H1 (cell line): ENCODE results near the gene RERE. TPM values are rescaled to one million over a fixed set of nuclear protein-coding genes. Genes with fewer than 3 reads are reported as not detected.

Source experiments
- CTCF ChIA-PET: fragments of 300-600 bp; sonication (Branson Sonifier 250); formaldehyde crosslinking; loops from one replicate; lab custom pipeline; 2021; ENCODE audit not compliant: partially characterized antibody; lab: Charles Lee
- POLR2A ChIA-PET: fragments of 300-600 bp; sonication (Branson Sonifier 250); formaldehyde crosslinking; loops from one replicate; lab custom pipeline; 2021; ENCODE audit warnings: inconsistent platforms; ENCODE audit not compliant: partially characterized antibody; lab: Charles Lee
- DNase-seq, 2 experiments: peaks; one replicate each; pipeline versions ENCODE4 v3.0.0 to v3.0.0-alpha.2; 2010 to 2022; ENCODE audit warnings: low spot score in 2 of 2, low read depth in 1 of 2, mixed read lengths in 1 of 2
- FAIRE-seq: peaks from 2 replicates; lab custom pipeline; 2011; peaks lifted over from hg19 to GRCh38; lab: Jason Lieb, UNC
- H2AFZ ChIP-seq: 2 replicates; pipeline ENCODE4 v1.8.1; 2012; ENCODE audit warnings: low read length, inconsistent platforms
- H2AK5ac ChIP-seq: 2 replicates; pipeline ENCODE4 v1.6.1; 2013; ENCODE audit warnings: low read depth, low read length
- H2BK120ac ChIP-seq: replicated peaks from 2 replicates; pipeline ENCODE3; 2013; ENCODE audit warnings: low read depth, low read length, inconsistent platforms
- H2BK12ac ChIP-seq: 2 replicates; pipeline ENCODE4 v1.6.1; 2013; ENCODE audit warnings: low read depth, low read length
- H2BK15ac ChIP-seq: 2 replicates; pipeline ENCODE4 v1.6.1; 2013; ENCODE audit warnings: low read length
- H2BK20ac ChIP-seq: 2 replicates; pipeline ENCODE4 v1.6.1; 2013; ENCODE audit warnings: low read length
- H2BK5ac ChIP-seq: 2 replicates; pipeline ENCODE4 v1.6.1; 2013; ENCODE audit warnings: low read depth, low read length
- H3K14ac ChIP-seq: 2 replicates; pipeline ENCODE4 v1.6.1; 2013; ENCODE audit warnings: inconsistent platforms; ENCODE audit not compliant: insufficient read length
- H3K18ac ChIP-seq: 2 replicates; pipeline ENCODE4 v1.6.1; 2013; ENCODE audit warnings: low read length; ENCODE audit errors: extremely low read depth
- H3K23ac ChIP-seq: 2 replicates; pipeline ENCODE4 v1.6.1; 2013; ENCODE audit warnings: inconsistent platforms; ENCODE audit not compliant: insufficient read length
- H3K23me2 ChIP-seq: 2 replicates; pipeline ENCODE4 v1.6.1; 2013; ENCODE audit warnings: low read depth, low read length
- H3K27ac ChIP-seq: 2 replicates; pipeline ENCODE4 v1.6.1; 2011; ENCODE audit warnings: low read depth, low read length, inconsistent platforms
- H3K27me3 ChIP-seq, 4 experiments: replicated peaks in 1 of 4; 1 replicate in 1 of 4; 2 replicates in 3 of 4; pipeline versions ENCODE4 v1.6.1 to v1.8.1; 2011 to 2013; ENCODE audit warnings: low read length in 3 of 4, mild to moderate bottlenecking in 3 of 4, inconsistent platforms in 2 of 4, mixed read lengths in 2 of 4, moderate library complexity in 1 of 4; ENCODE audit not compliant: control insufficient read depth in 3 of 4, insufficient read depth in 3 of 4; ENCODE audit errors: extremely low read depth in 1 of 4
- H3K36me3 ChIP-seq, 4 experiments: 2 replicates each; pipeline versions ENCODE4 v1.6.1 to v1.8.1; 2011 to 2013; ENCODE audit warnings: mild to moderate bottlenecking in 4 of 4, low read length in 3 of 4, moderate library complexity in 2 of 4, control low read depth in 1 of 4, inconsistent platforms in 1 of 4; ENCODE audit not compliant: insufficient read depth in 4 of 4, control insufficient read depth in 2 of 4
- H3K4ac ChIP-seq: replicated peaks from 2 replicates; pipeline ENCODE3; 2013; ENCODE audit warnings: low read length, low read depth, mixed read lengths, inconsistent platforms; ENCODE audit not compliant: insufficient read length
- H3K4me1 ChIP-seq, 4 experiments: replicated peaks in 1 of 4; 1 replicate in 1 of 4; 2 replicates in 3 of 4; pipeline versions ENCODE4 v1.6.1 to v1.8.1; 2011 to 2013; ENCODE audit warnings: low read length in 3 of 4, inconsistent platforms in 2 of 4, mixed read lengths in 1 of 4; ENCODE audit not compliant: insufficient read depth in 4 of 4, control insufficient read depth in 3 of 4
- H3K4me2 ChIP-seq, 2 experiments: 2 replicates each; pipeline versions ENCODE4 v1.6.1 to v1.8.1; 2011 to 2013; ENCODE audit warnings: low read depth in 2 of 2, low read length in 2 of 2, control low read depth in 1 of 2, inconsistent platforms in 1 of 2, mild to moderate bottlenecking in 1 of 2; ENCODE audit not compliant: insufficient read depth in 1 of 2
- H3K4me3 ChIP-seq, 4 experiments: fragments of 200-600, 300-600 bp in 1 of 4; sonication (generic), shearing (Covaris generic), sonication (Bioruptor Twin) in 1 of 4; 2 replicates each; pipeline versions ENCODE4 v1.5.1 to v1.8.1; 2011 to 2016; ENCODE audit warnings: low read length in 4 of 4, low read depth in 3 of 4, control low read depth in 2 of 4, inconsistent platforms in 2 of 4, mild to moderate bottlenecking in 2 of 4, mixed read lengths in 1 of 4, moderate library complexity in 1 of 4; ENCODE audit not compliant: insufficient read depth in 2 of 4; ENCODE audit errors: extremely low read depth in 1 of 4
- H3K56ac ChIP-seq: replicated peaks from 2 replicates; pipeline ENCODE3; 2013; ENCODE audit warnings: low read depth, mild to moderate bottlenecking, mixed read lengths, low read length, inconsistent platforms; ENCODE audit not compliant: insufficient read length
- H3K79me1 ChIP-seq: 2 replicates; pipeline ENCODE4 v1.6.1; 2013; ENCODE audit warnings: low read depth, low read length, control low read depth
- H3K79me2 ChIP-seq, 2 experiments: 2 replicates each; pipeline versions ENCODE4 v1.6.1 to v1.8.1; 2012 to 2013; ENCODE audit warnings: low read length in 2 of 2, mild to moderate bottlenecking in 2 of 2, inconsistent platforms in 1 of 2; ENCODE audit not compliant: insufficient read depth in 2 of 2, control insufficient read depth in 1 of 2
- H3K9ac ChIP-seq, 4 experiments: replicated peaks in 1 of 4; 1 replicate in 1 of 4; 2 replicates in 3 of 4; pipeline versions ENCODE4 v1.6.1 to v1.8.1; 2011 to 2013; ENCODE audit warnings: low read depth in 3 of 4, low read length in 3 of 4, control low read depth in 2 of 4, mild to moderate bottlenecking in 2 of 4, moderate library complexity in 2 of 4, inconsistent platforms in 1 of 4; ENCODE audit errors: extremely low read depth in 1 of 4
- H3K9me3 ChIP-seq, 2 experiments: 2 replicates each; pipeline versions ENCODE4 v1.6.1 to v1.8.1; 2012 to 2013; ENCODE audit warnings: mild to moderate bottlenecking in 2 of 2, moderate library complexity in 2 of 2, control low read depth in 1 of 2, inconsistent platforms in 1 of 2, low read depth in 1 of 2, low read length in 1 of 2, mixed read lengths in 1 of 2; ENCODE audit not compliant: insufficient read depth in 2 of 2
- H4K20me1 ChIP-seq, 2 experiments: replicated peaks in 1 of 2; 2 replicates each; pipeline versions ENCODE3 to v1.8.1; 2011 to 2013; ENCODE audit warnings: inconsistent platforms in 2 of 2, low read length in 2 of 2, mild to moderate bottlenecking in 1 of 2; ENCODE audit not compliant: insufficient read depth in 2 of 2, control insufficient read depth in 1 of 2
- H4K5ac ChIP-seq: 2 replicates; pipeline ENCODE4 v1.6.1; 2013; ENCODE audit warnings: low read length, low read depth, mixed read lengths, inconsistent platforms; ENCODE audit not compliant: insufficient read length
- H4K8ac ChIP-seq: 2 replicates; pipeline ENCODE4 v1.8.0; 2013; ENCODE audit warnings: mild to moderate bottlenecking, moderate library complexity, low read length, inconsistent platforms; ENCODE audit not compliant: insufficient read depth; ENCODE audit errors: extremely low read depth
- H4K91ac ChIP-seq: replicated peaks from 2 replicates; pipeline ENCODE3; 2013; ENCODE audit warnings: low read length, mixed read lengths, inconsistent platforms; ENCODE audit not compliant: insufficient read length
- E2F6 ChIP-seq: IDR thresholded peaks from 2 replicates; pipeline ENCODE4 v1.6.1; 2012; ENCODE audit warnings: inconsistent platforms
- JUND ChIP-seq: IDR thresholded peaks from 2 replicates; pipeline ENCODE4 v1.6.1; 2011; ENCODE audit warnings: mild to moderate bottlenecking, improper control_type of control experiment, low read length
- NANOG ChIP-seq: IDR thresholded peaks from 2 replicates; pipeline ENCODE4 v1.6.1; 2011; ENCODE audit warnings: low read length, low read depth, mild to moderate bottlenecking, inconsistent platforms; ENCODE audit not compliant: insufficient read depth, poor library complexity, severe bottlenecking
- NRF1 ChIP-seq: IDR thresholded peaks from 2 replicates; pipeline ENCODE4 v1.6.1; 2011; ENCODE audit warnings: mild to moderate bottlenecking, low read depth, low read length, improper control_type of control experiment
- POLR2A ChIP-seq, 2 experiments: IDR thresholded peaks; 1 replicate in 1 of 2; 2 replicates in 1 of 2; pipeline ENCODE4 v1.6.1; 2011; ENCODE audit warnings: low read depth in 2 of 2, low read length in 2 of 2, mild to moderate bottlenecking in 2 of 2; ENCODE audit errors: control extremely low read depth in 1 of 2
- RFX5 ChIP-seq: IDR thresholded peaks from 2 replicates; pipeline ENCODE4 v1.6.1; 2011; ENCODE audit warnings: low read depth, low read length, improper control_type of control experiment, borderline replicate concordance
- SP2 ChIP-seq: IDR thresholded peaks from 2 replicates; pipeline ENCODE4 v1.6.1; 2012; ENCODE audit warnings: mild to moderate bottlenecking, low read length, inconsistent platforms
- TAF1 ChIP-seq: IDR thresholded peaks from 2 replicates; pipeline ENCODE4 v1.6.1; 2011; ENCODE audit warnings: mild to moderate bottlenecking, low read depth, low read length
- TBP ChIP-seq: IDR thresholded peaks from 2 replicates; pipeline ENCODE4 v1.6.1; 2011; ENCODE audit warnings: low read depth, low read length, improper control_type of control experiment
- TCF12 ChIP-seq: IDR thresholded peaks from 2 replicates; pipeline ENCODE4 v1.6.1; 2011; ENCODE audit warnings: low read depth, mild to moderate bottlenecking, low read length
- WGBS, 2 experiments: shearing (Covaris generic) in 1 of 2; methylation state at CpG; one replicate each; pipeline versions ENCODE4 v1.1.6 to v1.1.7; 2013 to 2015; ENCODE audit warnings: low lambda C conversion rate in 2 of 2, mixed read lengths in 2 of 2, inconsistent platforms in 1 of 2, low coverage in 1 of 2, missing lambda C conversion rate in 1 of 2; ENCODE audit not compliant: insufficient replicate concordance in 2 of 2, insufficient coverage in 1 of 2, insufficient read length in 1 of 2; ENCODE audit errors: extremely low coverage in 1 of 2, missing lambda C conversion rate in 1 of 2; 5-methylcytosine and 5-hydroxymethylcytosine counted together
- polyA plus RNA-seq, 7 experiments: library from polyadenylated mRNA; depleted of rRNA in 3 of 7; stranded (reverse) in 5 of 7; unstranded in 2 of 7; fragments of >200 nt in 5 of 7; fragments of 200-250 nt in 2 of 7; gene quantifications; 1 replicate in 5 of 7; 2 replicates in 1 of 7; 4 replicates in 1 of 7; pipeline versions ENCODE4 v1.2.1 to v1.2.3, GENCODE V29; 2011 to 2013; ENCODE audit warnings: missing spikeins in 2 of 7, mixed read lengths in 2 of 7
- total RNA-seq: library from RNA; stranded (reverse); fragmentation: NEBNext Ultra II Directional; extraction: Animal tissue kit (Norgen Biotek cat#: 25700); gene quantifications from 2 replicates; pipeline ENCODE4 v1.2.1, GENCODE V29; 2021
- TF ChIP-seq, protein P1 (sequence below): IDR thresholded peaks from 2 replicates; pipeline ENCODE4 v1.6.1; 2011; ENCODE audit warnings: low read length, improper control_type of control experiment

Gene RERE
- total and polyA plus RNA-seq, 2 of the 8 experiments (the other 6 are each of a cell fraction or from before 2014, with no cell fraction given) = 15.3 to 142 TPM

DNA sequence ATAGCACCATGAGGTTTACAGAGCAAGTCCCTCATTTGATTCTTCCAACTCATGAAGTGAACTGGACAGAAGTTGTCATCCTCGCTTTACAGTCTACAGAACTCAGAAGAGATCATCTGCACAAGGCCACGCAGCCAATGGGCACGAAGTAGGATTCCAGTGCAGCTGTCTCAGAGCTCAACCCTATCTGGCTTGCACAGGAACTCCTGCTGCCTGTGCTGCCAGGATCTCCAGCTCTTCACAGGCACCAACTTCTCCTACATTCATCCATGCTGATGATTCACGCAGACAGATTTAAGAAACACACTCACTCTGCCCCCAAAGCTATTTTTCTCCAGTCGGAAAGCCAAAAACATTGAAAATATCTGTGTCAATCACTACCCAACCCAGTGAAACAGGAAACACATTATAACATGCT lies 157.0 kb downstream of the RERE start:
- H4K91ac ChIP-seq = no peak overlapping the region
- H3K4ac ChIP-seq = no peak overlapping the region
- no peaks in the 10 kb centered on the region for H3K23me2 ChIP-seq
- no peak overlapping the region for H3K4me2 ChIP-seq
- ChIA-PET CTCF (interaction anchor here (1.0 to 2.5 kb wide), 4 partner anchors 9 to 15 kb away, joined by 3 to 14 read pairs (median 4); no protein-coding TSS in a partner anchor), POLR2A (interaction anchor here (0.6 to 2.3 kb wide), 5 partner anchors 13 to 43 kb away, joined by 3 to 5 read pairs (median 4); no protein-coding TSS in a partner anchor)
- H3K14ac ChIP-seq = no peak overlapping the region
- H3K79me2 ChIP-seq = peaks cover 33 to 99% of the 10 kb centered on the region in 2 experiments
- TF ChIP-seq NRF1 (no peak), NANOG (no peak), TBP (no peak), RFX5 (no peak), TAF1 (no peak), POLR2A (IDR thresholded peaks at IDR 0.05; ENCODE audit: control extremely low read depth in 1 of 2, low read depth in 2 of 2, low read length in 2 of 2) (no peak), JUND (no peak), TCF12 (no peak), E2F6 (no peak), SP2 (no peak)
- TF ChIP-seq, protein P1, sequence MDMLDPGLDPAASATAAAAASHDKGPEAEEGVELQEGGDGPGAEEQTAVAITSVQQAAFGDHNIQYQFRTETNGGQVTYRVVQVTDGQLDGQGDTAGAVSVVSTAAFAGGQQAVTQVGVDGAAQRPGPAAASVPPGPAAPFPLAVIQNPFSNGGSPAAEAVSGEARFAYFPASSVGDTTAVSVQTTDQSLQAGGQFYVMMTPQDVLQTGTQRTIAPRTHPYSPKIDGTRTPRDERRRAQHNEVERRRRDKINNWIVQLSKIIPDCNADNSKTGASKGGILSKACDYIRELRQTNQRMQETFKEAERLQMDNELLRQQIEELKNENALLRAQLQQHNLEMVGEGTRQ = no peak
- no peak overlapping the region for H2AK5ac ChIP-seq
- H3K9ac ChIP-seq = no peak overlapping the region
- H2BK20ac ChIP-seq = no peak overlapping the region
- no peak overlapping the region for H3K23ac ChIP-seq
- H3K27me3 ChIP-seq = no peaks in the 10 kb centered on the region
- no peak overlapping the region for H3K56ac ChIP-seq
- no peak overlapping the region for H2BK5ac ChIP-seq
- H3K36me3 ChIP-seq = peaks cover 0 to 9% (median 5%) of the 10 kb centered on the region in 4 experiments; a peak in 3 of 8 replicates
- H4K20me1 ChIP-seq = peaks cover 29 to 35% of the 10 kb centered on the region in 2 experiments
- H3K18ac ChIP-seq = no peak overlapping the region
- H2BK12ac ChIP-seq = no peak overlapping the region
- H3K9me3 ChIP-seq = no peaks in the 10 kb centered on the region
- WGBS, 2 experiments = 88% methylated on average over 5 of the region's 5 CpGs; no CpG with 5 or more reads in 1 of the 2 experiments
- H3K79me1 ChIP-seq = peaks cover 14% of the 10 kb centered on the region
- no peak overlapping the region for H4K8ac ChIP-seq
- FAIRE-seq = no peak
- no peak overlapping the region for H2BK120ac ChIP-seq
- peaks cover 0 to 22% (median 9%) of the 10 kb centered on the region in 4 experiments; a peak in 4 of 7 replicates for H3K4me1 ChIP-seq
- H4K5ac ChIP-seq = no peak overlapping the region
- no peak overlapping the region for H3K4me3 ChIP-seq
- H3K27ac ChIP-seq = no peak overlapping the region
- no peak for DNase-seq
- H2BK15ac ChIP-seq = no peak overlapping the region
- no peak overlapping the region for H2AFZ ChIP-seq
